GM12873 (cell line): ENCODE results near the gene PPP1R10.

Experiments
- CTCF ChIP-seq: IDR thresholded peaks from 2 replicates; pipeline ENCODE4 v1.5.1; 2012; ENCODE audit warnings: low read depth, mild to moderate bottlenecking, moderate library complexity, low read length, control low read depth; ENCODE audit not compliant: insufficient read depth; ENCODE audit errors: missing control alignments

The PPP1R10 gene

DNA sequence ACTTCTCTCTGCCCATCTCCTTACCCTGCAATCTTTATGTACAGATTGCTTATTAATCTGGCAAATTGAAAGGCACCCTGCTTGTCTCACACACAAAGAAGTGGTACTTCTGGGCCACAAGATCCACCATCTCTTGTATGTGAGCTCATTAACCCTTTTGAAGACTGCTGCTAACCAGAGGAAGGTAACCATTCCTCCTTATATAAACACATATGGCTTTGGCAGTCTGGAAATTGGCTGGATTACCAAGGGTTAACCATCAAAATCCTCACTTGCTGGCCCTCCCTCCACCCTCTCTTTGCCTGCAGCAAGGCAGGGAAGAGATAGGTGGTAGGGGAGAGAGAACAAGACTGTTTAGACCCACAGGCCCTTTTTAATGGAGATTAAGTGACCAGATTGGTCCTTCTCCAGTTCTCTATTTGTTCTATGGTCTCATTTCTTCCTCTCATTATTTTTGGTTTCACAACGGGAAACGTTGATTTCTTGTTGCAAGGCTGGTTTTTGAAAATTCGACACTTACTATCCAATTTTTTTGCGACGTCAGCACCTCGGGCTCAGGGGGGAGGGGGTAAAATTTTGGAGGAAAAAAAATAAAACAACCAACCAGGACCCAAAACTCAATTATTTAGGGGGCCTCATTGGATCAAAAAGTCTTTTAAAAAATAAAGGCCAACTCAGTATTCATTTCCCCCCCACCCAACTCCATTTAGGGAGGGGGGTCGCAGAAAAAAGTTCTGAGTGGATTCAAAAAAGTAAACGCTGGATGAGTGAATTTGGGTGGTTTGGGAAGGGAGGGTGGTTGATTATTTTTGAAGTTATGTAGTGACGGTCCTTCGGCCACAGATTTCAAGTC lies 859 bp downstream of the PPP1R10 start:
- TF ChIP-seq CTCF = no peak

- no peak for TF ChIP-seq CTCF
Observed at GRCh38 chr6:30615219-30615957, 1.7 kb downstream of the PPP1R10 start.

DNA sequence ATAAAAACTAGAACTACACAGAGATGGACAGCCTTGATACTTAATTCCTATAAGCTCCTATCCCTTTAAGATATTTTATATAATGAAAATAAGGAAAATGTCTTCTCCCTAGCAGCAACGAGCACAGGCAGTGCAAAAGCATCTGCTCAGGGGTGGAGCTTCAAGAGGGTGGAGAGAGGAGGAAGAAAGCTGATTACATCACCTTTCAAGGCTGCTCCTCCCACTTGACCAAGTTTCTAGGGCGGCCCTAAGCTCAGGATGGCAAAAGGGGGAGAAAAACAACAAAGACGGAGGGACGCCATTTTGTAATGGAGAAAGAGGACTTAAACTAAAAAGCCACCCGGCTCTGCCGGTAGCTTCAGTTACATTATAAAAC lies 2.2 kb downstream of the PPP1R10 start:
- no peak for TF ChIP-seq CTCF

DNA sequence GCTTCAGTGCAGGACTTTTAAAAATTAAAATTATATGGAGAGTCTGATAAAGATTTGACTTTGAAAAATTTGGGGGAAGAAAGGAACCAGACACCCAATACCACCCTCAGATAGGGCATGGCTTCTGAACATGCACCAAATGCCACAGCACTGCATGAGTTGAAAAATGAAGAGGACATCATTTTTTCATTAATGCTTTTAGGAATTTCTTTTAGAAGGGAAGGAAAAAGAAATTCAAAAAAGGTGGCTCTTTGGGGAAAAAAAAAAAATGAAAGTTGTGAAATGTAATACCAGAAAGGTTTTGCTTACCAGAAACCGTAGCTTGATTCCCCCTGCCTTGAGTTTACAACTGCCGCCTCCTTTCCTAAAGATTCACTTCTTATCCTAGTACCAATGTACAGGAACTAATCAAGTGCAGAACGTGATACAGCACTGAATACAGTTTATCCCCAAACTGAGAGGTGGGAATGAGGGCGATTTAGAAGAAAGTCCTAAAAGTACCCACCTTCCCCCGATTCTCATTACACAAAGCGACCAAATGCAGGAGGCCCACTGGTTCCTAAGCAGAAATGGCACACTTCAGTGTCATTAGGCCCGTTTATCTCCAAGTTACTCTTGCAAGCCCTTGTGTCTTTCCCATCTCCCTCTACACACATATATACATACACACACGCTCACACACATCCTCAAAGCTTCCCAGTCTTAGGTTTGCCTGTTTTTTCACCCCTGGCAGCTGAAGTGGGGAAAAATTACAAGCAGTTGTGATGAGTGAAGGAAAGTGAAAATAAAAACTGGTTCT lies 2.8 kb downstream of the PPP1R10 start:
- TF ChIP-seq CTCF = no peak

DNA sequence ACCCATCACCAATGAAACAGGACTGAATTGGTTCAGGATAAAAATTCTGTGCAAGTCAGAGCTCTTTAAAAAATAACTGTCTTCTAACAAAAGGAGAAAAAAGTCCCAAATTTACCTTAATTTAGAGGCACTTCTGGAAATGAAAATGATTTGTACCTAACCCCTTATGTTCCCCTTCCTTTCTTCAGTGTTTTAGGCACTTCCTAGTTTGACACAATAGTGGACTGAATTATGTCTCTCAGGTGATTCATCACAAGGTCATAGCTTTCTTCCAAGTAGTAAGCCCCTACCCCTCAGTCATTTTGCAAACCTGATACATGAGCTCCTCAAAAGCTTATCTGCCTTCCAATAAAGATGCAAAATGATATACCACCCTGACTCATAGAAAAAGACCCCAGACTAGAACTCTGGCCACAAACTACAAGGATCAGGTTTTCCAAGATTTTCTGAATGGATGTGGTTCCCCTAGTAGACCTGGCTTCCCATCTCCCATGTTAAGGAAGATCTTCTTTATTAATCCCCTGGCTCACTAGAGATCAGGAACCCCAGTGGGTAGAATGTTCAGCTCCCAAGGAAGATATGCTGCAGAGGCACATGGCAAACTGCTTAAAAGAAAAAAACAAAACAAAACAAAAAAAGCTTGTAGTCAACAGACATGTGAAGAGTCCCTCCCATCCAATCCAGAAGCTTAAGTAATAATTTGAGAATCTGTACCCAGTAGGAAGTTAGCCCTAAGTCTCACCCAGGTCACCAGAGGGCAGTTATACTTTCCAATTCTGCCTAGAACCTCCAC lies 3.6 kb downstream of the PPP1R10 start:
- TF ChIP-seq CTCF = no peak

DNA sequence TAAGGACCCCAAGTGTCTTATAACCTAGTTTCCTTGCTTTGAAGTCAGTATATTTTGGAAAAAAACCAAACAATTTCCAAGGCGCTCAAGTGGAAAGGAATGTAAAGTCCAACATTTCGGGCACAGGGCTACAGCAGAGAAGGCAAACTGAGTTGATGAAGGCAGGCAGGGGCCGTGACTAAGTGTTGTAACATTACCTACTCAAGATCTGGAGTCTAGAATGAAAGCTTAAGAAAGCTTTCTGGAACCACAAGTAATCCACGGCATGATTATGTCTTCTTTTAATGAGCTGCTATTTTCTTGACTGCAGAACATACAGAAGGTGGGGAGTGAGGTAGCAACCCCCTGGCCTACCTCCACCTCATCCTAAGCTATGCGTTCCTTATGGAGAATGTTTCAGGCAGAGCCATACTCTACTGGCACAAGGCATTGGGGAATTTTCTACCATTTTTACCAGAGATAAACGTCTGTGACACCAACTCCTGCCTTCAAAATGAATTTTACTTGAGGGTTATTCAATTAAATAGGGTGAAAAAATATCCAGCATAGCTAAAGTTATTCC lies 4.3 kb downstream of the PPP1R10 start:
- no peak for TF ChIP-seq CTCF
